ENCODE data around the gene KCNQ1.

KCNQ1 gene

GRCh38 chr11:2462986-2463765 is 18.4 kb downstream of the KCNQ1 start:
- Histone ChIP-seq H3K27me3 (replicated peaks; ENCODE audit: control insufficient read depth, insufficient read depth, low read length) (no peaks in the 10 kb centered on the region; the same call in none of the 2 replicates), H3K36me3 (ENCODE audit: control insufficient read depth, insufficient read depth, low read length) (no peaks in the 10 kb centered on the region), H3K4me3 (replicated peaks; ENCODE audit: low read depth, low read length) (no peak overlapping the region)
- no peak for TF ChIP-seq CTCF (IDR thresholded peaks at IDR 0.05; ENCODE audit: insufficient read depth, low read length, poor library complexity, severe bottlenecking)
- no peak for DNase-seq (ENCODE audit: extremely low read depth, insufficient read length)

- H3K36me3 ChIP-seq (ENCODE audit: control insufficient read depth, insufficient read depth, low read length), result no peaks in the 10 kb centered on the region
- TF ChIP-seq CTCF (IDR thresholded peaks at IDR 0.05; ENCODE audit: insufficient read depth, low read length, poor library complexity, severe bottlenecking), result no peak
- H3K4me3 ChIP-seq (replicated peaks; ENCODE audit: low read depth, low read length), result no peak overlapping the region
- H3K27me3 ChIP-seq (replicated peaks; ENCODE audit: control insufficient read depth, insufficient read depth, low read length), result no peaks in the 10 kb centered on the region; the same call in none of the 2 replicates
- no peak for DNase-seq (ENCODE audit: extremely low read depth, insufficient read length)
These were observed 19.0 kb downstream of the KCNQ1 start for GRCh38 chr11:2463766-2464277.

GRCh38 chr11:2464451-2465165 is 19.8 kb downstream of the KCNQ1 start:
- H3K27me3 ChIP-seq (replicated peaks; ENCODE audit: control insufficient read depth, insufficient read depth, low read length), result no peaks in the 10 kb centered on the region; the same call in 1 of the 2 replicates
- TF ChIP-seq CTCF (IDR thresholded peaks at IDR 0.05; ENCODE audit: insufficient read depth, low read length, poor library complexity, severe bottlenecking), result no peak
- H3K4me3 ChIP-seq (replicated peaks; ENCODE audit: low read depth, low read length), result no peak overlapping the region

GRCh38 chr11:2465202-2466068 is 20.6 kb downstream of the KCNQ1 start:
- no peak for TF ChIP-seq CTCF (IDR thresholded peaks at IDR 0.05; ENCODE audit: insufficient read depth, low read length, poor library complexity, severe bottlenecking)
- Histone ChIP-seq H3K27me3 (replicated peaks; ENCODE audit: control insufficient read depth, insufficient read depth, low read length) (no peaks in the 10 kb centered on the region; the same call in 1 of the 2 replicates), H3K4me3 (replicated peaks; ENCODE audit: low read depth, low read length) (no peak overlapping the region), H3K36me3 (ENCODE audit: control insufficient read depth, insufficient read depth, low read length) (no peaks in the 10 kb centered on the region)
- no peak for DNase-seq (ENCODE audit: extremely low read depth, insufficient read length)

More at GRCh38 chr11:2464451-2465165, 19.8 kb downstream of the KCNQ1 start:
- no peaks in the 10 kb centered on the region for H3K36me3 ChIP-seq (ENCODE audit: control insufficient read depth, insufficient read depth, low read length)
- DNase-seq (ENCODE audit: extremely low read depth, insufficient read length), result no peak

- H3K4me3 ChIP-seq (replicated peaks; ENCODE audit: low read depth, low read length), result no peak overlapping the region
- no peaks in the 10 kb centered on the region; the same call in 1 of the 2 replicates for H3K27me3 ChIP-seq (replicated peaks; ENCODE audit: control insufficient read depth, insufficient read depth, low read length)
- no peaks in the 10 kb centered on the region for H3K36me3 ChIP-seq (ENCODE audit: control insufficient read depth, insufficient read depth, low read length)
- no peak for DNase-seq (ENCODE audit: extremely low read depth, insufficient read length)
- TF ChIP-seq CTCF (IDR thresholded peaks at IDR 0.05; ENCODE audit: insufficient read depth, low read length, poor library complexity, severe bottlenecking), result no peak
These were observed 21.4 kb downstream of the KCNQ1 start for GRCh38 chr11:2466069-2466801.

Measured in GM06990 (cell line).